K562 (cell line): ENCODE measurements around the gene TVP23A. TPM values are rescaled to one million over a fixed set of nuclear protein-coding genes. Genes with fewer than 3 reads are reported as not detected.

Source experiments
- ATAC-seq: fragments of 200-7000 bp; cut with Tn5 transposase; 3 replicates; pipeline ENCODE4 v1.9.1; 2020; ENCODE audit warnings: moderate library complexity
- BruUV-seq: library from RNA; stranded (reverse); fragments of 400-500 nt; replicated peaks from 2 replicates; lab custom pipeline; 2021; lab: Mats Ljungman, UMichigan
- CTCF ChIA-PET: fragments of 300-600 bp; formaldehyde crosslinking; extraction: SDS; loops from one replicate; lab custom pipeline; 2021; ENCODE audit warnings: low intra/inter-chr PET ratio; lab: Yijun Ruan, JAX
- POLR2A ChIA-PET: fragments of 300-600, 350-650 bp; sonication (Branson Sonifier 250); formaldehyde crosslinking; extraction: SDS; loops from one replicate; lab custom pipeline; 2021; ENCODE audit warnings: antibody characterized with exemption, inconsistent platforms; lab: Yijun Ruan, JAX
- DNase-seq, 4 experiments: peaks; one replicate each; pipeline versions ENCODE4 v3.0.0 to v3.0.0-alpha.2; 2011 to 2018; ENCODE audit warnings: low spot score in 3 of 4, mixed read lengths in 3 of 4; ENCODE audit errors: extremely low read depth in 1 of 4
- FAIRE-seq: peaks from 2 replicates; lab custom pipeline; 2011; peaks lifted over from hg19 to GRCh38; lab: Jason Lieb, UNC
- H2AFZ ChIP-seq: 2 replicates; pipeline ENCODE4 v1.6.0; 2011; ENCODE audit warnings: low read depth, low read length, control low read depth, inconsistent platforms
- H3K27ac ChIP-seq: fragments of 200-600 bp; 3 replicates; pipeline ENCODE4 v1.8.0; 2011; ENCODE audit warnings: low read depth, mild to moderate bottlenecking, control low read depth, inconsistent platforms, low read length, moderate library complexity, mixed read lengths; ENCODE audit errors: extremely low read depth
- H3K27me3 ChIP-seq, 2 experiments: fragments of 300-600 bp in 1 of 2; 2 replicates in 1 of 2; 3 replicates in 1 of 2; pipeline versions ENCODE4 v1.6.0 to v1.8.0; 2011; ENCODE audit warnings: inconsistent platforms in 2 of 2, low read length in 2 of 2, mild to moderate bottlenecking in 1 of 2, mixed read lengths in 1 of 2, moderate library complexity in 1 of 2; ENCODE audit not compliant: control insufficient read depth in 2 of 2, insufficient read depth in 2 of 2
- H3K36me3 ChIP-seq: fragments of 300-600 bp; 3 replicates; pipeline ENCODE4 v1.8.0; 2011; ENCODE audit warnings: mild to moderate bottlenecking, low read length, inconsistent platforms; ENCODE audit not compliant: control insufficient read depth, insufficient read depth
- H3K4me1 ChIP-seq, 2 experiments: fragments of 200-600 bp in 1 of 2; replicated peaks in 1 of 2; 2 replicates in 1 of 2; 3 replicates in 1 of 2; pipeline versions ENCODE4 v1.5.1 to v1.8.0; 2011; ENCODE audit warnings: inconsistent platforms in 2 of 2, low read length in 2 of 2, mild to moderate bottlenecking in 1 of 2, mixed read lengths in 1 of 2, moderate library complexity in 1 of 2; ENCODE audit not compliant: control insufficient read depth in 2 of 2, insufficient read depth in 2 of 2
- H3K4me2 ChIP-seq: 2 replicates; pipeline ENCODE4 v1.6.1; 2011; ENCODE audit warnings: low read length, control low read depth, inconsistent platforms, mixed read lengths; ENCODE audit not compliant: insufficient read depth
- H3K4me3 ChIP-seq: fragments of 200-600 bp; sonication (generic), shearing (Covaris generic); 2 replicates; pipeline ENCODE4 v1.5.1; 2016; ENCODE audit warnings: control low read depth, inconsistent platforms
- H3K79me2 ChIP-seq: fragments of 200-600 bp; 3 replicates; pipeline ENCODE4 v1.8.0; 2011; ENCODE audit warnings: low read length, inconsistent platforms; ENCODE audit not compliant: control insufficient read depth, insufficient read depth
- H3K9ac ChIP-seq, 2 experiments: 2 replicates each; pipeline versions ENCODE4 v1.6.0 to v1.6.1; 2011; ENCODE audit warnings: low read depth in 2 of 2, low read length in 2 of 2, control low read depth in 1 of 2, inconsistent platforms in 1 of 2, mild to moderate bottlenecking in 1 of 2, mixed read lengths in 1 of 2; ENCODE audit not compliant: insufficient read depth in 1 of 2
- H3K9me1 ChIP-seq: one replicate; pipeline ENCODE4 v1.6.0; 2011; ENCODE audit warnings: inconsistent platforms, mild to moderate bottlenecking, low read length, moderate library complexity; ENCODE audit not compliant: control insufficient read depth, insufficient read depth
- H3K9me3 ChIP-seq: replicated peaks from 2 replicates; pipeline ENCODE4 v1.5.1; 2011; ENCODE audit warnings: low read depth, low read length, inconsistent platforms; ENCODE audit not compliant: control insufficient read depth, insufficient read depth
- H4K20me1 ChIP-seq: replicated peaks from 2 replicates; pipeline ENCODE4 v1.6.1; 2011; ENCODE audit warnings: low read length, inconsistent platforms, mixed read lengths; ENCODE audit not compliant: control insufficient read depth, insufficient read depth
- CBFA2T2 ChIP-seq: fragments of 450-650 bp; conservative IDR thresholded peaks from 2 replicates; pipeline ENCODE4 v1.6.1; 2017; ENCODE audit warnings: mild to moderate bottlenecking
- COPS2 ChIP-seq: fragments of 450-650 bp; conservative IDR thresholded peaks from 2 replicates; pipeline ENCODE4 v1.6.1; 2016; ENCODE audit warnings: mild to moderate bottlenecking, moderate library complexity
- GATA2 ChIP-seq: sonication (generic); formaldehyde crosslinking; IDR thresholded peaks from 2 replicates; pipeline ENCODE4 v1.4.0; 2020; ENCODE audit warnings: mild to moderate bottlenecking, missing genetic modification reagents
- KLF10 ChIP-seq: fragments of 250-450 bp; sonication (Bioruptor Pico); IDR thresholded peaks from 2 replicates; pipeline ENCODE4 v1.6.1; 2021; ENCODE audit warnings: matching md5 sums
- MAFG ChIP-seq: fragments of 450-650 bp; conservative IDR thresholded peaks from 2 replicates; pipeline ENCODE4 v1.6.1; 2016; ENCODE audit warnings: missing genetic modification characterization, missing compliant biosample characterization
- MEIS2 ChIP-seq: fragments of 450-650 bp; IDR thresholded peaks from 2 replicates; pipeline ENCODE4 v1.6.1; 2014; ENCODE audit warnings: mild to moderate bottlenecking; ENCODE audit not compliant: partially characterized antibody
- NFE2 ChIP-seq: IDR thresholded peaks from 2 replicates; pipeline ENCODE4 v1.6.1; 2014; ENCODE audit warnings: antibody characterized with exemption, low read depth
- NFRKB ChIP-seq: fragments of 450-650 bp; IDR thresholded peaks from 2 replicates; pipeline ENCODE4 v1.6.1; 2016; ENCODE audit warnings: low read depth
- OTX1 ChIP-seq: fragments of 450-650 bp; formaldehyde crosslinking; IDR thresholded peaks from 2 replicates; pipeline ENCODE4 v1.4.0; 2022; ENCODE audit warnings: mild to moderate bottlenecking
- RAD51 ChIP-seq: fragments of 450-650 bp; IDR thresholded peaks from 2 replicates; pipeline ENCODE4 v1.7.1; 2016; ENCODE audit warnings: low read depth, mild to moderate bottlenecking, borderline replicate concordance
- RBM14 ChIP-seq: fragments of 200-400 bp; formaldehyde crosslinking; IDR thresholded peaks from 2 replicates; pipeline ENCODE4 v1.6.1; 2018; ENCODE audit warnings: low read depth, mild to moderate bottlenecking, low read length, moderate library complexity, borderline replicate concordance; ENCODE audit not compliant: insufficient read depth
- RFX5 ChIP-seq: IDR thresholded peaks from 2 replicates; pipeline ENCODE4 v1.6.1; 2011; ENCODE audit warnings: low read depth, mild to moderate bottlenecking, improper control_type of control experiment, low read length
- SPI1 ChIP-seq: IDR thresholded peaks from 2 replicates; pipeline ENCODE4 v1.6.1; 2011; ENCODE audit warnings: low read depth, low read length, control low read depth, borderline replicate concordance
- USF1 ChIP-seq: sonication (generic); formaldehyde crosslinking; IDR thresholded peaks from 2 replicates; pipeline ENCODE4 v1.9.0; 2022; ENCODE audit warnings: mild to moderate bottlenecking, missing genetic modification reagents
- YY1 ChIP-seq, 3 experiments: IDR thresholded peaks; 2 replicates each; pipeline ENCODE4 v1.6.1; 2011; ENCODE audit warnings: low read length in 2 of 3, mild to moderate bottlenecking in 2 of 3, moderate library complexity in 2 of 3, borderline replicate concordance in 1 of 3, control low read depth in 1 of 3, low read depth in 1 of 3; ENCODE audit not compliant: insufficient read depth in 3 of 3, insufficient replicate concordance in 2 of 3, control insufficient read depth in 1 of 3, insufficient read length in 1 of 3; ENCODE audit errors: extremely low read depth in 1 of 3
- ZNF134 ChIP-seq: fragments of 250-450 bp; sonication (Bioruptor Pico); conservative IDR thresholded peaks from 2 replicates; pipeline ENCODE4 v1.4.0; 2020
- ZNF143 ChIP-seq: sonication (generic); formaldehyde crosslinking; IDR thresholded peaks from 2 replicates; pipeline ENCODE4 v1.9.0; 2022; ENCODE audit warnings: mild to moderate bottlenecking, missing genetic modification reagents
- ZNF431 ChIP-seq: sonication (generic); formaldehyde crosslinking; IDR thresholded peaks from 2 replicates; pipeline ENCODE4 v1.8.0; 2022; ENCODE audit warnings: mild to moderate bottlenecking, missing genetic modification reagents
- ZNF77 ChIP-seq: fragments of 250-450 bp; sonication (Bioruptor Pico); IDR thresholded peaks from 2 replicates; pipeline ENCODE4 v1.5.0; 2020
- WGBS: fragments of 100-300 bp; shearing (Covaris generic); methylation state at CpG from one replicate; pipeline ENCODE4 v1.1.6; 2016; ENCODE audit warnings: low coverage, mixed read lengths; ENCODE audit not compliant: insufficient coverage; ENCODE audit errors: missing lambda C conversion rate; 5-methylcytosine and 5-hydroxymethylcytosine counted together
- in situ Hi-C: fragments of 300-500 bp; cut with MboI; formaldehyde crosslinking; loops from 4 replicates; pipeline ENCODE4 v1.15.0; 2018; ENCODE audit warnings: inconsistent platforms, mixed read lengths
- intact Hi-C: fragments of 100-400 bp; cut with micrococcal nuclease; formaldehyde crosslinking; loops from 2 replicates; pipeline ENCODE4 v1.14.2; 2022
- polyA plus RNA-seq, 8 experiments: library from polyadenylated mRNA; depleted of rRNA in 4 of 8; stranded (reverse) in 5 of 8; unstranded in 3 of 8; fragments of >200 nt; fragmentation: Nextera tagmentation in 2 of 8; fragmentation: Illumina TruSeq in 1 of 8; extraction: Ambion mirVana in 2 of 8; extraction: Trizol in 1 of 8; gene quantifications; 2 replicates each; pipeline versions ENCODE4 v1.2.1 to v1.2.3, GENCODE V29; 2011 to 2014; ENCODE audit warnings: inconsistent platforms in 1 of 8, missing spikeins in 1 of 8
- total RNA-seq, 7 experiments: library from RNA; depleted of rRNA in 6 of 7; stranded (reverse); fragments of >200 nt in 6 of 7; fragmentation: Illumina TruSeq in 2 of 7; extraction: Trizol in 2 of 7; gene quantifications; 2 replicates each; pipeline versions ENCODE4 v1.2.1 to v1.2.3, GENCODE V29; 2011 to 2021; ENCODE audit warnings: low replicate concordance in 1 of 7

Gene TVP23A
- total and polyA plus RNA-seq, 9 of the 15 experiments (the other 6 are each of a cell fraction or from before 2014, with no cell fraction given): 0.04 to 0.77 (median 0.10) TPM; not detected in 3

GRCh38 chr16:10782628-10783027 lies 36.0 kb downstream of the TVP23A start:
- WGBS: 0% methylated on average over 2 of the region's 2 CpGs
- no TSS peak for BruUV-seq
- DNase-seq (no peak), ATAC-seq (no peak), FAIRE-seq (no peak)
- Histone ChIP-seq H3K27me3 (peaks cover 16 to 22% of the 10 kb centered on the region in 2 experiments; a peak in 4 of 5 replicates), H3K4me2 (no peak overlapping the region), H3K27ac (no peak overlapping the region), H3K36me3 (no peaks in the 10 kb centered on the region), H3K4me3 (no peak overlapping the region), H4K20me1 (no peaks in the 10 kb centered on the region), H3K4me1 (no peaks in the 10 kb centered on the region), H3K79me2 (no peaks in the 10 kb centered on the region), H3K9ac (no peak overlapping the region), H2AFZ (no peak overlapping the region), H3K9me3 (no peaks in the 10 kb centered on the region), H3K9me1 (no peaks in the 10 kb centered on the region)
- in situ Hi-C loops (no loop called here), intact Hi-C loops (no loop called here)
- ChIA-PET CTCF (no interaction called here), POLR2A (no interaction called here)
- TF ChIP-seq OTX1 (no peak), KLF10 (CRISPR knock-in tag) (no peak), NFRKB (no peak), USF1 (CRISPR knock-in tag) (no peak)

- H2AFZ ChIP-seq: no peak overlapping the region
- no peaks in the 10 kb centered on the region for H3K9me3 ChIP-seq
- WGBS: 1% methylated on average over 4 of the region's 4 CpGs
- BruUV-seq: no TSS peak
- intact Hi-C loops: no loop called here
- H3K27me3 ChIP-seq: peaks cover 26 to 29% of the 10 kb centered on the region in 2 experiments
- no peak overlapping the region for H3K4me3 ChIP-seq
- H3K27ac ChIP-seq: no peak overlapping the region
- in situ Hi-C loops: no loop called here
- H3K4me1 ChIP-seq: no peaks in the 10 kb centered on the region
- no peaks in the 10 kb centered on the region for H4K20me1 ChIP-seq
- FAIRE-seq (no peak), ATAC-seq (no peak), DNase-seq (no peak)
- no peaks in the 10 kb centered on the region for H3K79me2 ChIP-seq
- no peaks in the 10 kb centered on the region for H3K36me3 ChIP-seq
- ChIA-PET POLR2A (interaction anchor here (0.6 kb wide), 1 partner anchor 13 kb away, joined by 3 read pairs; no protein-coding TSS in a partner anchor), CTCF (no interaction called here)
- H3K4me2 ChIP-seq: no peak overlapping the region
- H3K9ac ChIP-seq: no peak overlapping the region
- H3K9me1 ChIP-seq: no peaks in the 10 kb centered on the region
- no peak for TF ChIP-seq SPI1
- TF ChIP-seq GATA2 (CRISPR knock-in tag): no peak
- TF ChIP-seq ZNF134 (CRISPR knock-in tag): no peak
- no peak for TF ChIP-seq MAFG (tag)
- TF ChIP-seq NFE2: no peak
- TF ChIP-seq CBFA2T2: no peak
- TF ChIP-seq YY1 (IDR thresholded peaks at IDR 0.05; ENCODE audit: borderline replicate concordance in 1 of 3, control insufficient read depth in 1 of 3, extremely low read depth in 1 of 3, insufficient read depth in 3 of 3, insufficient read length in 1 of 3, insufficient replicate concordance in 2 of 3, low read depth in 1 of 3, low read length in 2 of 3): no peak
- no peak for TF ChIP-seq MEIS2
- no peak for TF ChIP-seq RBM14
- TF ChIP-seq RFX5: no peak
- no peak for TF ChIP-seq COPS2
- no peak for TF ChIP-seq ZNF431 (CRISPR knock-in tag)
- no peak for TF ChIP-seq ZNF77
- TF ChIP-seq RAD51: no peak
- no peak for TF ChIP-seq ZNF143 (CRISPR knock-in tag)
Measured at GRCh38 chr16:10780628-10781027, 38.0 kb downstream of the TVP23A start.
